Measurements from ENCODE around the gene SLC35B1.
"Not testable (repeated sequence)": the region's sequence is repeated elsewhere in the genome, so short reads cannot be mapped to it uniquely, and the experiment has no call there.

SLC35B1 gene

DNA sequence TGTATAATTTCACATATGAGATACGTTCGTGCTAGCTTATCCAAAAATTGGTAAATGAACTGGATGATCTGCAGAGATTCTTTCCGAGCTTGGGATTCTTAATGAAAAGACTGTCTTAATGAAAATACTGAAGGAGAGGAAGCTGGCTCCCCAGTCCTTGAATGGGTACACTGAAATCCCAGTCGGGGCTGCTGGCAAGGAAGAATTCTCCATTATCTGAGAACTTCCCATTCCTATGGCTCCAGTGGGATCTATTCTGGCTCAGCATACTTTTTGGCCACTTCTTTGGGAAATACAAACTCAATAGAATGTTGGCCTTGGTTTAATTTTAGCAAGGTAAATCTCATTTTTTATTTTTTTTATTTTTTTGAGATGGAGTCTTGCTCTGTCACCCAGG, 23.7 kb upstream of the SLC35B1 start:
- DNase-seq = no peak

DNA sequence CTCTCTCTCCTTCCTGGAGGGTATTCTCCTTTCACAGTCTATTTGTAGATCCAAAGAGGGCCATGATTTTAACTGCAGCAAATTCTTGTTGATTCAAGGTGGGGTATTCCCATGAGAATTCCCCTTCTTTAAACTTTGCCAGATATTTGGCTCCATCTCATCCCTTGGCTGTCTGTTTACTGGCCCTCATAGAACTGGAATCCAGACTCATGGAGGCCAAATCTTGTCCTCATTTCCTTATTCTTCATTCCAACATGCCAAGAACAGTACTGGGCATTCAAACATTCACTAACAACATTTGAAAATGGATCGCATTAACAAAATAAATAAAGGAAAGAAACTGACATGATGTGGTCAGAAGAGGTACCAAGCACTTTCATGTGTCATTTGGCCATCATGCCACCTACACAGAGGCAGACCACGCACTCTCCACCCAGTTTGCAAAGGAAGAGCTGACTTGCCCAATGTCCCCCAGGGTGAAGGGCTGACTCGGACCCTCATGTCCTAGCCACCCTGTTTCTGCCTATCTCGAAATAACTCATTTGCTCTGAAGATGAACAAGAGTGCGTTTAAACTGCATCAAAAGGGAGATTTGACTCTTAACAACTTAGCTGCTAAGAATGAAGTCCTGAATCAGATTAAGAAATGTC, 23.1 kb upstream of the SLC35B1 start:
- no peak for DNase-seq

DNA sequence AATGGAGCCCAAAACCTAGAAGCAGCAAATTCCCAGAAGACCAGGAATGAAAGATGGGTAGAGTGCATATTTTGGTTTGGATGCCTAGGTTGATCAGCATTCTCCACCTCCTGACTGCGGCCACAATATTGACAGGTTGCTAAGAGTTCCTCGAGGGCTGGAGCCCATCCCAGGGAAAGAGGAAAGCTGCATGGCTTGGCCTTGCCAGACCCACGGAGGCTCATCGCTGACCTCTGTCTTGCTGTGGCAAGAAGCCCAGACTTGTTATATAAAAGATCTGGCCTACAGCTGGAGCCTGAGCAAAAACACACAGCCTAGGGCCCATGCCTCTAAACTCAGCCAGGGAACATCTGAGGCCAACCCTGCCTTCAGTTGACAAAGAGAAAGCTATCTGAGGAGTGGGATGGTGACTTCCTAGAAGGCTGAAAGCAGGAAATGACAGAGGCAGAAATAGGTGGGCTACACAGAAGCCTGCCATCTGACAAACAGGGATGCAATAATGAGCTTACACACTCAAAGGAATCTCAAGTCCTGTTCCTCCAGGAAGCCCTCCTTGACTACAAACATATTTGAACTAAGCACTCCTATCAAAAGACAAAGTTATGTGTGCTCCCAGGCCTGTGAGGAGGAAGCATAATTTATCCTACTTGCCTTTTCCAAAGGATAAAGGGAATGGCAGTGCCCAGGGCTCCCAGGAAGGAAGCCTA, 22.5 kb upstream of the SLC35B1 start:
- no peak for DNase-seq

DNA sequence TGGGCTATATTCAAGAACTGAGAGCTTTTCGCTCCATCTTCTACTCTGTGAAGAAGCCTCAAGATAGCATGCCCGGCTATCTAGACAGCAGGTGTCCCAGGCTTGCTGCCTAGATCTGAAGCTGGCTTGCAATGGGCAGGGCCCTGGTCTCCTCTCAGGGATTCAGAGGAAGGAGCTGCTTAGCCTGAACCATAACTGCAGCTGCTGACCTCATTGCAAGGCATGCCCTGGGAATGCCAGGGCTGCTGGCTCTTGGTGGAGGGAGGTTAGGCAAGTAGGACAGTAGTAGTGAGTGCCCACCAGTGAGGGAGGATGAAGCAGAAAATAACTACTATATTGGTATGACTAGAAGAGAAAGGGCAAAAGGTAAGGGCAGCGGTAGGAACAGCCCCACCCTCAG, 21.3 kb upstream of the SLC35B1 start:
- DNase-seq = no peak

DNA sequence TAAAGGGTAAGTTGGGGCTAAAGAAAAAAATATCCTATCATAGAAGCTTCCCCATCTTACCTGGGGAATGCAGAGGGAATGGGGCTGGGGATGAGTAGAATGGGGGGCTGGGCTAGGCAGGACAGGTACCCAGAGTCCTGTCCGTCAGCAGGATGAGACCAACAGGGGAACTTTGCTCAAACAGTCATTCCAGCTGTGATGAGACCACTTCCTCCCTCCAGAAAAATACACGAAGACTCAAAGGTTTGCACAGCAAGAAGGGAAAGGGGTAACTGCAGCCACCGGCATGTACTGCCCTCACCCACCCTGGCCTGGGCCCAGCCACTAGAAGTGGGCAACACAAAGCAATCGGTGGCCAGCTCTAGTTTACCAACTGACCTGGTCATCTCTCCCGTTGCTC, 20.7 kb upstream of the SLC35B1 start:
- no peak for DNase-seq

DNA sequence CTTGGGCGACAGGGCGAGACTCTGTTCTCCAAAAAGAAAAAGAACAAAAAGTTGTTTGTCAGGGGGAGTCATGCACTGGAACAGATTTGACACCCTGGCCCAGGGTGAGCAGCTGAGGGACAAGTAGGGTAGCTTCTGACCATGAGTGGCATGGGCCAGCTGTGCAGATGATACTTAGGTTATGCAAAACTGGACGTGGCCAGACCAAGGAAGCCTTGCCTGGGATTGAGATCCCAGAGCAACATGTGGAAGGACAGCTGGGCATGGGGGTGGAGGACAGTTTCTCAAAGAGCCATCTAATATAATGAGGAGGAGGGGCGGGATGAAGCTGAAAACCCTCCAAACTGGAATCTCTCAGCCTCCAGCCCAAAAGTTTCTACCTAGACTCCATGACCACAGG, 19.6 kb upstream of the SLC35B1 start:
- no peak for DNase-seq

DNA sequence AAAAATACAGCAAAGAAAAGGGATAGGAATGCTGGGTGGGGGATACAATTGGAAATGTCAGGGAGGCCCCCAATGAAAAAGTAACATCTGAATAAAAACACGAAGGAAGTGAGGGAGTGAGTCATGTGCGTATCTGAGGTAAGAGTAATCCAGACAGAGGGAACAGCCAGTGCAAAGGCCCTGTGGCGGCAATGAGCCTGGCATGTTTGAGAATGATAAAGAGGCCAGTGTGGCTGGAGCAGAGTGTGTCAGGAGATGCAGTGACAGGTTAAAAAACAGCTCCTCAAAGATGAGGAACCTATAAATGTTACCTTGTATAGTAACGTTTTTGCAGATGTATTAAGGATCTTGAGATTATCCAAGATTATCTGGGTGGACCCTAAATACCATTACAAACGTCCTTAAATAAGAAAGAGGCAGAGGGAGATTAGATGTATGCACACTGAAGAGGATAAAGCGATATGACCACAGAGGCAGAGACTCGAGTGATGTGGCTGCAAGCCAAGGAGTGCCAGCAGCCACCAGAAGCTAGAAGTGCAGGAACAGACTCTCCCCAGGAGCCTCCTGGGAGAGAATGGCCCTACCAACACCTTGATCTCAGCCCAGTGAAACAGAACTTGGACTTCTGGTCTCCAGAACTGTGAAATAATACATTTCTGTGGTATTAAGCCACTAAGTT, 17.8 kb upstream of the SLC35B1 start:
- no peak for DNase-seq

DNA sequence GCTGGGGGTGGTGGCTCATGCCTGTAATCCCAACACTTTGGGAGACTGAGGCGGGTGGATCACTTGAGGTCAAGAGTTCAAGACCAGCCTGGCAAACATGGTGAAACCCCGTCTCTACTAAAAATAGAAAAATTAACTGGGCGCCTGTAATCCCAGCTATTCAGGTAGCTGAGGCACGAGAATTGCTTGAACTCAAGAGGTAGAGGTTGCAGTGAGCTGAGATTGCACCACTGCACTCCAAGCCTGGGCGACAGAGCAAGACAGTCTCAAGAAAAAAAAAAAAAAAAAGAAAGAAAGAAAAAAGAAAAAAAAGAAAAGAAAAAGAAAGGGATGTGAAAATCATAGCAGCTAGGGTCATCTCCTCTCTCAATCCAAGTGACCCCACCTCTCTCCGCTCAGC, 16.8 kb upstream of the SLC35B1 start:
- not testable (repeated sequence) for DNase-seq

DNA sequence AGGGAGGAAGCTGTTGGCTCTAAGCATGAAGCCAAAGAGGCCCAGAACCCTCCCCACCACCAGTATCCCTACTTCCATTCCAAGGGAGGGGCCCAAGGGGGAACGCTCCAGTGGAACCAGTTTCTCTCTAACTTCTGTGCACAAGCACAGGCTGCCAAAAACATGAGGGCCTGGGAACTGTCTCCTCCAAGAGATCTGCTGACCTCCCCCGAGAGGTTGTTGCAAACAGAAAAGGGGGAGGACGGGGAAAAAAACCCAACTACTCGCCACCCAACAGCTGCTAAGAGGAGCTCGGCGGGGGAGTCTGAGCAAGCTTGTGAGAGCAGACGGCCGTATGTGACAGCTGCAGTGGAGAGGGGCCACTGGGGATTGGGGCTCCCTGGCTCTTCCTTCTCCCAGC, 15.7 kb upstream of the SLC35B1 start:
- no peak for DNase-seq

DNA sequence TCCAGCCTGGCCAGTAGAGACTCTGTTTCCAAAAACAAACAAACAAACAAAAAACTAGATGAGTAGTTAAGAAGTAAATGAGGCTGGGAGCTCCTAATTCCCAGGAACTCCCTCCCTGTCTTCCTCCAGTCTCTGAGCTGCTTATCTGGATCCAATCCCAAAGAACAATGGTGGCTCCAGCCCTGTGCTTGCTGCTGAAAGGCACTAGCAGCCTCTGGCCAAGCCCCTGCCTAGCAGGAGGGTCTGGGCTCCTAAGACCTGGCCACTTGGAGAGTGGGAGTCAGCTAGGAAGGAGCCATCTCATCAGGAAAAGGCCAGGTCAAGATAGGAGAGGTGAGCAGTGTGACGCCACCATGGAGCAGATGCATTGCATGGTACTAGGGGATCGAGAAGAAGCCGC, 14.3 kb upstream of the SLC35B1 start:
- DNase-seq = no peak

DNA sequence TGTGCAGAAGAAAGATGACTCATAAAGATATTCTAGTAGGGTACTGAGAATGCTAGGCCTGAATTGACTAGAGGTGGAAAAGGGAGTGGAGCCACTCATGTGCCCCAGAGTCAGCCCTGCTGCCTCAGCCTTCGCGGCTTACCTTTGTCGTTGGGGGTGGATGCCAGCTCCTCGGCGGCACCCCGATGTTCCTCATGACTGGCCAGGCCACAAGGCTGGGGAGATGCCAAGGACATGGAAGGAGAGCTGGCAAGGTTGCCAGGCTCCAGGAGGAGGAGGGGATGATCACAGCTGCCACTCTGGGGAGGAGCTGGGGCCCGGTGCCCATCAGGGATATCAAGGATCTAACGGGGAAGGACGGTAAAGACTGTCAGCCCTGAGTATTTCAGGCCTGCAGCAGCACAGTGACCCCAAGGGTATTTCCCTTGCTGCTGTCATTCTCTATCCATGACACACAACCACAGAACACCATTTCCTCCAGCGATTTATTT, 9.7 kb upstream of the SLC35B1 start:
- DNase-seq = no peak

DNA sequence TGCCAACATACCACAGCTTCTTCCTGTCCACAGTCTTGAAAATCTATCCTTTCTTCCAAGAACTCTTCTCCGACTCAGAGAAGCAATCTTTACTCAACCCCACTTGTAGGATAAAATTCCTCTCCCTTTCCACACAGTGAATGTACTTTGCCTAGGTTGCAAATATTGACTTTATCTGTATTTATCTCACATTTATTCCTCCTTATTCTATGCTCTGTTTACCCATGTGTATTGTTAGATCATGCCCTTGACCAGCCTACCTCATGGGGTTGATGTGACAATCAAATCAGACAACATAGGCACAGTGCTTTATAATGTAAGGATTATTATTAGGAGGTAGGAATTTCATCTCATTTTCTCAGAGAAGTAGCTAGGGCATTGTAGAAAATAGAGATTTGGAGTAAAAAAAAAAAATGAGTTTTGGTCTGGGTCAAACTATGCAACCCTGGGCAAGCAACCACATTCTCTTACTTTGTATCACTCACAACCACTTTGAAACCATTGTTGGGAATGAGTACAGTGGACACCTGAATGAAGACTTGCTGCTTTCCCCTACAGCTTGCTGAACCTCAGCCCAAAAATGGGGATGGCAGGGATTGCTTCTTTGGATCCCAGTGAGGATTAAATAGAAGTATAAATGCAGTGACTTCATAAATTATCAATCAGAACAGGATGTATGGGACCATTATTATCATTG, 9.1 kb upstream of the SLC35B1 start:
- no peak for DNase-seq

DNA sequence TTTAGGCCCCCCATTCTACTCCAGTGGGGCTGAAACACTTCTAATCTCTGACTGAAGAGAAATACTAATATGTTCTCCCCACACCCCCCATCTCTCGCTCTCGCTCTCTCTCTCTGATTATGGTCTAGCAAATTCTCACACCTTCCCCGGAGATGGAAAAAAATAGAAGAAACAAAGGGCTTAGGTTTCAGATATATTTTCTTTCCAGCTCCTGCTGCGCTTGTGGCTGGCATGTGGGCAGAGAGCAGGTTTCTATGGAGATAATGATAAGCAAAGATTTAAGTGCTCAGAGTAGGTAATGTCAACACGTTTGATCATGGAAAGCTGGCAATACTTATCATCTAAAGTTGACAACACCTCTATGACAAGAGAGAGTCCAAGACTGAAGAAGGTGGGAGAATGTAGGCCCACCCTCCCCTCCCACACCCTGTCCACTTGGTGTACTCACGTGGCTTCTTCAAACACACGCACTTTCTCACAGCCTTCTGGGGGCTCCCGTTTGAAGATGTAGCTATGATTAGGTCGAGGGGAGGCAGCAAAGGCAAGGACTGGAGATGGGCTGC, 8.0 kb upstream of the SLC35B1 start:
- peak; percentile 26 for DNase-seq

DNA sequence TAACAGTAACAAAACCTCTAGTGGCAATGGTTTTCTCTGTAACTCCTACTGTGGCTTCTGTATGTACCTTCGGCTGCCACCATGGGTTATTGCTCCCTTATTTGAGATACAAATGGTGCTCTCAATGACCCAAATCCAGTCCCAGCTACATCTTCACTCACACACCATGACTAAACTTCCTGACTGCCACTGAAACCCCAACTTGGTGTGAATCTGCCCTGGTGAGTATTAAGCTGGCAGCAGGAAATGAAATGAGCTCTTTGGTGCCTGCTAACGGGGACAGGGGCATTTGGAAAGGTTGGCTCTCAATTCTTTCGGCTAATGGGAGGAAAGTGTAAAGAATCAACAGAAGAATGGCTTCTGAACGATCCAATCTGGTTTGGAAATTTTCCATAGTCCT, 7.5 kb upstream of the SLC35B1 start:
- DNase-seq = no peak

DNA sequence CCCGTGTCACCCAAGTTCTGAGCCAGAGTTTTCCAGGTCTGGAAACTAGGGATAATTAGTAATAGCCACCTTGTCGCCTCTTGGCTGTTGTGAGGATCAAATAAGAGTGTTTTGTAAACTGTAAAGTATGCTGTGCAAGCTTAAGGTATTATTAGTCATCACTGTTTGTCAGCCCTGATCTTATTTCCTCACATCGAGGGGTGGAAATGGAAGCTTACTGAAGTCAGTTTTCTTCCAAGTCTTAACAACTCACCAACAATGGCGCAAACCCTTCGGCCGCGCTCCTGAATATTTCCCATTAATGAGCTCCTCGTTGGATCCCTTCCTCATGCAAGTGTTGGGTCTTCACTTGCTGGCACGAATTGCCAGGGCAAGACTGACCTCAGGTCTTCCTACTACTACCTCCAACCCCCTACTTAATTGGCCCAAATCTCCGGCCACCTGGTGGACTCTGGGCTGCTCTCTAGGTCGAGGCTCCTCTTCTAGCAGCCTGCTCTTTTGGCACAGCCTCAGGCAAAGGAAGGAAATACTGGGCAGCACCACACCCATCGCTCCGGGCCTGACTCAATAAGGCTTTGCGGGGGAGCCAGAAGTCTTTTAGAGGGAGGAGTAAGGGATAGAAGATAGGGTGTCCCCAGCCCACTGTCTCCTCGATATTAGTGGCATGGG, 885 bp upstream of the SLC35B1 start:
- DNase-seq = no peak

DNA sequence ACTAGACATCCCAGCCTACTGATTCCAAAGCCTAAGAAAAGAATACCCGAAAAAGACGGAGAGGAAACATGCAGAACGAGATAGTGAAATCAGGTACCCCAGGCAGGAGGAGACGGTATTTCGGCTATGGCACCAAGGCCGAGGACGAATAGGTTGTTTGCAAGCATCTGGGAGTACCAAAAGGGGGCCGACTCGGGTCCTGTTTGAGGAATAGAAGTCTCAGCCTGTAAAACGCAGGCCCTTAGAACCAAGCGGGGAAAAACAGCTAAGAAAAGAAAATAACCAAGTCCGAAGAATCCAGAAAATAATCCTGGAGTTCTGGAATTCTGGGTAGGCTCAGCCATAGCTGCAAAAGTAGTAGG, 537 bp downstream of the SLC35B1 start:
- DNase-seq = no peak

DNA sequence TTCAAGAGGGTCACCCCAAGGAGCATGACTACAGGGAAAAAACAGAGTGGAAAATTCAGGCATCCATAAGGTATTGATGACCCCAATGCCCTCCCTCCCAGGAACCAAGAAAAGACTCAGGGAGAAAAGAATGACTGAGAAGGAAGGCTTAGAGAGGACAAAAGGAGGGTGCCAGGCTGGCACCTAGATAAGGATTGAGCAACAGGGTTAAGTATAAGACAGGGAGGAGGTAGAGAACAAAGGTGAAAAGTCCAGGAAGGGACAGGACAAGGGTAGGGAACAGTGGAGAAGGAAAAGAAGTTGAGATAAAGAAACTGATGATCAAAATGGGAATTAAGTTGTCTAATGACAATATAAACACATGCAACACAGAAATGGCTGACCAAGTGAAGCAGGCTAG, 2.5 kb downstream of the SLC35B1 start:
- no peak for DNase-seq

DNA sequence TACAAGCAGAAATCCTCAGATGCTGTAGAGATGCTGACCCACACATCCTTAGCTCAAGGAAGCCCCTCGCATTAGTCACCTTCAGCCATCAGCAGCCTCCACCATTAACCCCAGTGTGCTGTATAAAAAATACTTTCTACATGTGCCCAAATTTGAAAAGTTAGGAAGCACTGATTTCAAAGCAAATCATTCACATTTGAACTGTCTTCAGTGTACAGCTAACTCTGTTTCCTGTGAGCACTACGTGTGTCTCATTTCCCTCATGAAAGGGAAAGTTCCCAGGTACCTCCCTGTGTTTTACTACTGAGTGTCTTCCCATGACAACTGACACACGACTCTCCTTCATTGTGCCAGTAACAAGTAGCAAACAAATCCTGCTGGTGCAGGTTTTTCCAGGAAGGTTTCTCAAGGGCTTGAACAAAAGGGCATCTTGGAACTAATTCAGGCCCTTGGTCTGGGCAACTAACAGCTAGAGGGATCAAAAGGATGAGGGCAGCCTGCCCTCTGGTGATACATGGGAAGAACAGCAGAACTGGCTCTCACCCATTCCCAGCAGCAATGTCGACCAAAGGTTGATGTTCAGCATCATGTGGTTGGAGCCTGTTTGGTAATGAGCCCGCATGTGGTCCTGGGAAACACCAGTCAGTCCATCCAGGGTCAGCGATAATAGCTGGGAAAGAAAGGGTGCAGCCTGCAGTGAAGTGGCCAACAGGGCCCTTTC, 4.0 kb downstream of the SLC35B1 start:
- no peak for DNase-seq

DNA sequence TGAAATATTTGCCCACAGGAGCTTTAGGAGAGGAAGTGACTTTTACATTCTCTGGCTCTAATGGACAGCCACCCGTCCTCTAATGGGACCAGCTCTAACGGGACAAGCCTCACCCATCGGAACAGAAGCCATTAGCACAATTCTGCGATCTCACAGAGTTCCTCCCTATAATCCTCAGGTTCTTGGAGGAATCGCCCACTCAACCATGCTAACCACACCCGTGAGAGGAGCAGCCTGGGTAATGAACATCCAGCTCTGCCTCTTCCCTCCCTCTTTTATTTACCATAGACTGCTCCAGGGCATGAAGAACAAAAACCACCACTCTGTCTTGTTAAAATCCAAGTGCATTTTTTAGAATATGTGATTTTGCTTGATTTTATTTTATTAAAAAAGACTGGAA, 6.8 kb downstream of the SLC35B1 start:
- no peak for DNase-seq

DNA sequence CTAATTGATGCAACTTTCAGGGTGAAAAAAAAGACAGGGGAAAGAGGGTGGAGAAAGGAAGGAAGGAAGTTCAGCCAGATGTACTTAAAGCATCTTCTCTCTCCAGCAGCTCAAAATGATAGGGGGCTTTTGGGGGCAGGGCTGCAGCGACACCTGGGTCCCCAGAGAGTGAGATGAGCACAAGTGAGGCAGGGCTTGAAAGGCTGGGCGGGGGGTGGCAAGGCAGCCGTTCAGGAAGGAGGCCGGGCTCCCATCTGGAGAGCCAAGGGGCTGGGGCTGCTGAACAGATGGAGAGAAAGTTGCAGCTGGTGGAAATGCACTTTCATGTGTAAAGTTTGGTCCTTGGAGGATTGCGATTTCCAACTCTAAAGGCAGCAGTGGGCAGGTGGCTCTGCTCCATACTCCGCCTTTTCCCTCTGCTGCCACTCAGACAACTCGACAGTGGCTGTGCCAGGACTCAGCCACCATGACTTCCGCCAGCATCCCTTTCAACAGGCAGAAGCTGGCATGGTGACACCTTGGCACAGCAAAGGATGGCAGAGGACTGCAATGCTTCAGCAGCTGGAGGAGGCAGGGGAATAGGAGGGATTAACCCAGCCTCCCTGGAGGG, 7.7 kb downstream of the SLC35B1 start:
- no peak for DNase-seq

DNA sequence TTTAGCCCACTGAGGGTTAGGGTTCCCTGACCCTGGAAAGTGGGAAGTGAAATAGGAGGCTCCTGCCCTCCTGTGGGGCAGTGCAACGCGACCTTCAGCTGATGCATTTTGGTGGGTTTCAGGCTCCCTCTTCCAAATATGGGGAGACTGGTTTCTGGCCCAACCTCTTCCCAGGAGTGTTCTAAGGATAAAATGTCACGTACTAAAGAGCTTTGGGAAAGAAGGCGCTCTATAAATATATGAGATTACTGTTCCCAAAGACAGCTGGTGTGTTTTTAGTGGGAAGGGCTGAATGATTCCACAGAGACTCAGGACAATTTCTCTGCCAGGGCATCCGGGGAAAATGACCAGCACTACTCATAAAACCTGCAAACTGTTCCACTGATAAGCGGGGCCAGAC, 9.8 kb downstream of the SLC35B1 start:
- DNase-seq = no peak

Data from activated T-cell treated with anti-CD3 and anti-CD28 coated beads for 4 hours (primary cell).